HS-5 (cell line): ENCODE measurements around the gene FOXO3B.
"Not testable (repeated sequence)": the region's sequence is repeated elsewhere in the genome, so short reads cannot be mapped to it uniquely, and the experiment has no call there.

ENCODE experiments used
- DNase-seq: peaks from one replicate; pipeline ENCODE4 v3.0.0-alpha.2; 2012; ENCODE audit warnings: low read depth

Gene FOXO3B

DNA sequence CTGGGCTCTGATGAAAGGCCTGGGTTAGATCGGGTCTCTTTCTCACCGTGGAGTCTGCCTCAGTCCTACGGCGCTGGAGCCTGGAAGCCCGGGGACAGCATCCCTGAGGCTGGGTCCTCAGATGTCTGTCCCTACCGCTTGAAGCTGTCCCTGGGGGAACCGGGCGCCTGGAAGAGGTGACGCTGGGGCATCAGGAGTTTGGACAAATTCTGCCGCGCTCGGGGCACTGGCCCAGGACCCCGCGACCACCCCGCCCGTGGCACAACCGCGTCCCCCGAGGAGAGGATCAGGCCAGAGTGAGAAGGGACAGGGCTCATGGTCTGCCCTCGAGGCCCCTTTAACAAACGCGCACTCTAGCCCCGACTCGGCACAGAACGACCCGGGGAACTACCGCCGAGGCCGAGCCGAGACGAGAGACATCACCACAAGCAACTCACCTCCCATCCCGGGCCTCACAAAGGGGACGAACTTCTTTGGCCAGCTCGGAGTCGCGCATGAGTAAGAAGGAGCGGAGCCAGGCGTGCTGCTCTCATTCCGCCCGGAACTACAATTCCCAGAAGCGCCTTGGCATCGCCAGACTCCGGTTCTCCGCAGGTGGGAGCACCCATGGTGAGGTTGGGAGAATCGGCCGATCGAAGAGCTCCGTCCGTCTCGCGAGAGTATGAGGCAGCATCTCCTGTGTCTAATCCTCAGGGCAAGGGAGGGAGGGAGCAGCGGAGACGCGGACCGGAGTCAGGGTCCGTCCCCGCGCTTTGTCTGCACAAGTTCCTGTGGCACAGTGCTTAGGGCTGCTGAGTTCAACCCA lies at the start of gene FOXO3B:
Gene FOXO3B (minus strand): TSS at position 548 of the 805 bp plus-strand sequence. CDS start 663 bp downstream, outside the sequence.
- peak; percentile 75 for DNase-seq

GRCh38 chr17:18723509-18723908 lies 41.4 kb upstream of the FOXO3B start:
- not testable (repeated sequence) for DNase-seq

GRCh38 chr17:18722612-18723011 lies 40.5 kb upstream of the FOXO3B start:
- DNase-seq = not testable (repeated sequence)

GRCh38 chr17:18721775-18722547 lies 39.8 kb upstream of the FOXO3B start:
- DNase-seq = not testable (repeated sequence)

DNA sequence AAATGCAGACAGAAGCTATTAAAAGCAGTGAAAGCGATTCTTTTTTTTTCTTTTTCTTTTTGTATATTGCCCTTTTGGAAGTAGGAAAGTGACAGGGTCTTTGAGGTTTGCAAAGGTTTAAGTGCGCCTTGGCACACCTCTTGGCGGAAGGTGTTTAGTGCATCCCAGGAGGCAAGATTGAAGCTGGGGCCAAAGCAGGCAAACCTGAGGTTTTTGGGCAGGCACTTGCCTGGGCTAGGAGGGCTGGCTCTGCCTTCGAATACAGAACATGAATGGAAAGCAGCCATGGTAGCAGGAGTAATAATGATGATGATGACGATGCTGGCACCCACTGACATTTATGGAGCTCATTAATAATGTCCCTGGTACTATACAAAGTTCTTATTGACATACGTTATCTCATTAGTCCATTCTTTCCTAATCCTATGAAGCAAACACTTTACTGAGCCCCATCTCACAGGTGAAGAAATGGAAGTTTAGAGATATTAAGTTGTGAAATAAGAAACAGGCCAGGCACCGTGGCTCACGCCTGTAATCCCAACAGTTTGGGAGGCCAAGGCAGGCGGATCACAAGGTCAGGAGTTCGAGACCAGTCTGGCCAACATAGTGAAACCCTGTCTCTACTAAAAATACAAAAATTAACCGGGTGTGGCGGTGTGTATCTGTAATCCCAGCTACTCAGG lies 37.5 kb upstream of the FOXO3B start:
- DNase-seq = not testable (repeated sequence)

DNA sequence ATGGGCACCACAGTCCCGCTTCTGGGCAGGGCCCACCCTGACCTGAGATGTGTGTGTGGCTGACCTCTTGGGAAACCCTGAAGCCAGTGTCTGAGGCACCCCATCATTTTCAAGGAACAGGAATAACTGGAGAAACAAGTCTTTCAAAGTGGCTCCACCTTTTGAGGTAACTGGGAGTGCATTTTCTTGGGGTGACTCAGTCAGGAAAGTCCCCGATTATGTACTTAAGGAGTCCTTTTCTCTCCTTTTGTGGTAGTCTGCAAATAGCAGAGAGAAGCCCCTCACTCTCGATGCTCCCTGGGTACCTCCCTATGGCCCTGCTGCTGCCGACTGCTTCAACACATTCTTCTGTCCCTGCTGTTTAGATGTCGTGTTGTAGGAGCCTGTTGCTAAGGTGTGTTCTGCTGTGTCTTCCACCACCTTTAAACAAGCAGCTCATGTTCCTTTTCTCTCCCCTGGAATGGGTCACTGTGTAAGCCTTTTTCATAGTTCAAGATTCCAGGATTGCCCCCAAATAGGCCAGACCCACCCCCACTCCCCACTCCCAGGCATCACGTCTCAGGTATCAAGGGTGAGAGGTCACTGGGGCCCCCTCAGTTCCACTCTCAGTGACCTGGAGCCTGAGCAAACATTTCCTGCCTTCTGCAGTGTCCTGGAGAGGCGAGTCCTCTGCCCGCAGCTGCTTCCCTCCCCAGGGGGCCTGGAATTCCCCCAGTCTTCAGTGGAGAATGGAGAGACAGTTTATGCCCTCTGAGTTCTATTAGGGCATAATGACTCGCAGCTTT lies 36.7 kb upstream of the FOXO3B start:
- DNase-seq = not testable (repeated sequence)

DNA sequence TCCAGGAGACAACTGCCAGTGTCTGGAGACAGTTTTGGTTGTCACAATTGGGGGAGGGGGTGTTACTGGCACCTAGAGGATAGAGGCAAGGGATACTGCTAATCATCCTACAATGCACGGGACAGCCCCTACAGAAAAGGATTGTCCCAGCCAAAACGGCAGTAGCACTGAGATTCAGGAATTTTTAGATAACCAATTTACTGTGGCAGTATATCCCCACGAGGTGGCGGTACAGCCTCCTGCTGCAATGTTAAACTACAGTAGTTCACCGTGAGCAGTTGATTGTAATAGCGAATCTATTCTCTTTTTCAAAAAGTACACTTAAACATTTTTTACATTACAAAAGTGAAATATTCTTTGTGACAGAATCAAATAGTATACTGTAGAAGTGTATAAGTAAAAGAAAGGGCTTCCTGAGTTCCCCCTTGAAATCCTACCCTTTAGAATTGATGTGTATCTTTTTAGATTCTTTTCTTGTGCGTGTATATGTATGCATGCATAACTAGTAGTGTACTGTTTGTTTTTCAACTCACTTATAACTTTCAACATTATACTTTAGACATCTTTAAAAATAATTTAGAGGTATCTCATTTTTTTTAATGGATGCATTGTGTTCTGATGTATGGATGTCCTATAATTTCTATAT lies 30.4 kb upstream of the FOXO3B start:
- not testable (repeated sequence) for DNase-seq

- DNase-seq = not testable (repeated sequence)
Observed at GRCh38 chr17:18708215-18708614, 26.1 kb upstream of the FOXO3B start.

DNA sequence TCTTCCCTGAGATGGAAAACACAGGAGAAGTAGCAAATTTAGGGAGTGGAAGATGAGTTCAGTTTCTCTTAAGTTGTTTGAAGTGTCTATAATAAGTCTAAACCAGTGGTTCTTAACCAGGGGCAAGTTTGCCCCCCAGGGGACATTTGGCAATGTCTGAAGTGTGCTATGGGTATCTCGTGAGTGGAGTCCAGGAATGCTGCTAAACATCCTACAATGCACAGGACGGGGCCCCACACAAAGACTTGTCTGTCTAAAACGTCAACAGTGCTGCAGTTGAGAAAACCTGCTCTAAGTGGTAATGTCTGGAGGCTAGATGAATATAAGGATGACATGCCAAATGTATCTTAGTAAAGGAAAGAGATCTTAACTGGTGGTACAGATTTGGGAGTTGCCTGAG lies 23.8 kb upstream of the FOXO3B start:
- DNase-seq = not testable (repeated sequence)

DNA sequence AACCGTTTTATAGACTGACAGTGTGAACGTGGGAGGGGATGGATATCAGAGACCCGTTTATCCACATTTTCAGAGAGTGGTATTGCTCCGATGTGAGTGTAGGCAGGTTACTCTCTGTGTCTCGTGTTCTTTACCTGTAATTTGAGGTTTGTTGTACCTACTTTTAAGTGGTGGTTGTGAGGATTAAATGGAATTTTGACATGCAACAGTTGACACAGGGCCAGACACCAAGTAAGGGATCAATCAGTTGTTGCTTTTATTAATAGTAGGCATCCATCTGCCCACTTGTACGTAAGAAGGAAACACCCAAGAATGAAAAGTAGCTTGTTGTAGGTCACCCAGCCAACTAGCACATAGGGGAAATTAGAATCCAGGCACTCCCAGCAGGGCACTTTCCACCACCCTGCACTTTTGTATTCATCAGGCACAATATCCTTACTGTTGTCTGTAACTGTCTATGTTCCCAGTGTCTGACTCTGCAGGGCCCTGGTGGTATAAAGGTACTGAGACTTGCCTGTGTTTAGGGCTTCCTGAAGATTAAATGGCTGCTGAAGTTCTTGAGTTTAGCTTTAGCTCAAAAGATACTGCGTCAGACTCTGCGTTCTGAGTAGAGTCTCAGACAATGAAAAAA lies 16.5 kb upstream of the FOXO3B start:
- not testable (repeated sequence) for DNase-seq

GRCh38 chr17:18695143-18695542 lies 13.0 kb upstream of the FOXO3B start:
- DNase-seq = not testable (repeated sequence)

DNA sequence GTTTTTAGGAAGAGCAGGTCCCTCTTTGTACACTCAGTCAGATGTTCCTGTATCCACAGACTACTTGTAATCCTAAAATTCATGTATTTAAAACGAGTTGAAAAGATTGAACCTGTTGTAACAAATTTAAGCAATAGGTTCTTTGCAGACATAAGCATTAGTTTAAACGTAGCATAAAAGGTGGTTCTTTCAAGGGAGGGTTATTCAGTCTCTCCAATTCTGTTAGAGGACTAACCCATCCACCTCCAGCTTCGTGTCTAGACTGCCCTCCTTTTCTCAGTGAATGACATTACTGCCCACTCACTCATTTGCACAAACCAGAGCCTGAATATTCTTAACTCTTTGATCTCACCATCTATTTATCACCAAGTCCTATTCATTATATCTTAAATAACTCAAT lies 554 bp upstream of the FOXO3B start:
- not testable (repeated sequence) for DNase-seq

DNA sequence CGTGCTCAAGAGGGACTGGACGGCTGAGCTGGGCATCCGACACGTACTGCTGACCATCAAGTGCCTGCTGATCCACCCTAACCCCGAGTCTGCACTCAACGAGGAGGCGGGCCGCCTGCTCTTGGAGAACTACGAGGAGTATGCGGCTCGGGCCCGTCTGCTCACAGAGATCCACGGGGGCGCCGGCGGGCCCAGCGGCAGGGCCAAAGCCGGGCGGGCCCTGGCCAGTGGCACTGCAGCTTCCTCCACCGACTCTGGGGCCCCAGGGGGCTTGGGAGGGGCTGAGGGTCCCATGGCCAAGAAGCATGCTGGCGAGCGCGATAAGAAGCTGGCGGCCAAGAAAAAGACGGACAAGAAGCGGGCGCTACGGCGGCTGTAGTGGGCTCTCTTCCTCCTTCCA lies 4.7 kb downstream of the FOXO3B start:
- DNase-seq = not testable (repeated sequence)

DNA sequence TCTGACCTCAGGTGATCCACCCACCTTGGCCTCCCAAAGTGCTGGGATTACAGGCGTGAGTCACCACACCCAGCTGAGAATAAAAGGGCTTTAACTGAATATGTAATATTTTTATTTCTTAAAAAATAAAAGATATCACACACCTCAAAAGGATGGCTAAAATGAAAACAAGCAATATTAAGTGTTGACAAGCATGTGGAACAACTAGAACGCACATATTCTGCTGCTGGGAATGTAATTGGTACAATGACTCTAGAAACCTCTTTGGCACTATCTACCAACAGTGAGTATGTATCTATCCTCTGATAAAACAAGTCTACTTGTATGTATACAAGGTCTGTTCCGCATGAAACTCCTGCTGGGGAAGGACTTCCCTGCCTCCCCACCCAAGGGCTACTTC lies 5.2 kb downstream of the FOXO3B start:
- not testable (repeated sequence) for DNase-seq

DNA sequence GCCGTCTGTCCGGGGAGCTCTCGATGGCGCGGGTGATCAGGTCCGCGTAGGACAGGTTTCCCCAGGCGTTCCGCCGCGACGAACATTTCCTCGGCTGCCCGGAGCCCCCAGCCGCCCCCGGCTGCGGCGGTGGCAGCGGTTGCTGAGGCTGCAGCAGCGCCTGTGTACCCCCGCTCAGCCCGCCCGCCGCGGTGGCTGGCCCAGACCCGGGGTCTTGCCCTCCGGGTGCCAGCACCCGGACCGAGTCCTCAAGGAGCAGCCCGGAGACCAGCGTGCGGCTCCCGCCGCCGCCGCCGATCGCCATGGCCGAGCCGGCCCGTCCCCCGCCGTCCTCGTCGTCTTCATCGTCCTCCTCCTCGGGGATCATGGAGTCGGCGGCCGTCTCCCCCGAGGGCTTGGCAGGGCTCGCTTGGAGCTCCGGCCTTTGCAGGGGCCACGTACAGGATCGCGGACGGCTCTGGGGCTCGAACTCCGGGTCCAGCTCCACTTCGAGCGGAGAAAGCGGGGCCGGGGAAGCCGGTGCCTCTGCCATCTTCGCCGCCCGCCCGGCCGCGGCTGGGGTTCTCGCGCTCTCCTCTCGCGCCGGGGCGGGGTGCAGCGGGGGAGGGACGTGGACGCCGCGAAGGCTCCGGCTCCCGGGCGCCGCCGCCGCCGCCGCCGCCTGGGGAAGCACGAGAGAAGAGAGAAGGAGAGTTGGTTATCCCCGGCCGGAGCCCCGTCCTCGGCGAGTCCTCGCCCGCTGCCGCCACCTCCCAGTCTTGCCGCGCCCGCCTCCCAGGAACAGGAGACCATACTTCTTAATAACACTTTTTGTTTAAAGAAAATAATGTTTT lies 9.5 kb downstream of the FOXO3B start:
- DNase-seq = not testable (repeated sequence)

- DNase-seq = not testable (repeated sequence)
Observed at GRCh38 chr17:18668625-18669024, 13.5 kb downstream of the FOXO3B start.

GRCh38 chr17:18667535-18667934 lies 14.6 kb downstream of the FOXO3B start:
- DNase-seq = not testable (repeated sequence)

- not testable (repeated sequence) for DNase-seq
Observed at GRCh38 chr17:18666326-18666725, 15.8 kb downstream of the FOXO3B start.

DNA sequence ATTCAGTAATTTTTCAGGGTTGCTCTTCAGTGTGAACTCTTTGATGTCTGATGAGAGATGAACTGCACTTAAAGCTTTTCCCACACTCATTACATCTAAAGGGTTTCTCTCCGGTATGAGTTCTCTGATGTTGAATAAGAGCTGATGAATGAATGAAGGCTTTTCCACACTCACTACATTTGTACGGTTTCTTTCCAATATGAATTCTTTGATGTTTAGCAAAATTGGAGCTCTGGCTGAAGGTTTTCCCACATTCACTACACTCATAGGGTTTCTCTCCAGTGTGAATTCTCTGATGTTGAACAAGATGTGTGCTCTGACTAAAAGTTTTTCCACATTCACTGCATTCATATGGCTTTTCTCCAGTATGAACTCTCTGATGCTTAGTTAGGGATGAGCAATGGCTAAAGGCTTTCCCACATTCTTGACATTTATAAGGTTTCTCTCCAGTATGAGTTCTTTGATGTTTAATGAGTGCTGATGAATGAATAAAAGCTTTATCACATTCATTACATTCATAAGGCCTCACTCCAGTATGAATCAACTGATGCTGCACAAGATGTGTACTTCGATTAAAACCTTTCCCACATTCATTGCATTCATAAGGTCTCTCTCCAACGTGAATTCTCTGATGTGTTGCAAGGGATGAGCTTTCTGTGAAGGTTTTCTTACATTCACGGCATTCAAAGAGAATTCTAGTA lies 20.0 kb downstream of the FOXO3B start:
- DNase-seq = not testable (repeated sequence)
